ENCODE measurements around the gene NR1D1.

GRCh38 chr17:40100419-40100668 lies at the start of gene NR1D1:
- no peak for TF ChIP-seq CTCF (optimal IDR thresholded peaks at IDR 0.05 in 1 of 3, IDR thresholded peaks at IDR 0.05 in 1 of 3, conservative IDR thresholded peaks at IDR 0.05 in 1 of 3; ENCODE audit: extremely low read depth in 1 of 3, insufficient read depth in 2 of 3, low read length in 3 of 3)
- no peak for TF ChIP-seq EZH2 (IDR thresholded peaks at IDR 0.05; ENCODE audit: low read length)
